Tibial artery (tissue), 4 donors: ENCODE results near the gene OXT.

Source experiments
- DNase-seq, 2 donors: peaks; one replicate each; pipeline ENCODE4 v3.0.0-alpha.2; 2019
- H3K27ac ChIP-seq, 2 donors: fragments of 200-600 bp; sonication (generic) in 1 of 2; 1 replicate in 1 of 2; 2 replicates in 1 of 2; pipeline ENCODE4 v1.5.1; 2018 to 2019; ENCODE audit warnings: mild to moderate bottlenecking in 1 of 2
- H3K27me3 ChIP-seq, 2 donors: fragments of 200-600 bp; sonication (generic) in 1 of 2; one replicate each; pipeline versions ENCODE4 v1.5.1 to v1.6.0; 2016 to 2019
- H3K36me3 ChIP-seq, 3 donors: fragments of 200-600 bp; sonication (generic) in 2 of 3; one replicate each; pipeline ENCODE4 v1.5.1; 2016 to 2019; ENCODE audit warnings: mild to moderate bottlenecking in 2 of 3
- H3K4me1 ChIP-seq, 4 donors: fragments of 200-600 bp; sonication (generic) in 2 of 4; 1 replicate in 3 of 4; 2 replicates in 1 of 4; pipeline ENCODE4 v1.5.1; 2016 to 2019
- H3K4me3 ChIP-seq, 2 donors: fragments of 200-600 bp; sonication (generic) in 1 of 2; 1 replicate in 1 of 2; 2 replicates in 1 of 2; pipeline ENCODE4 v1.5.1; 2018 to 2019; ENCODE audit warnings: mild to moderate bottlenecking in 2 of 2
- H3K9me3 ChIP-seq, 3 donors: fragments of 200-600 bp; sonication (generic) in 1 of 3; one replicate each; pipeline ENCODE4 v1.5.1; 2016 to 2019
- CTCF ChIP-seq, 2 experiments: fragments of 200-600 bp in 1 of 2; fragments of 450-650 bp in 1 of 2; IDR thresholded peaks; one replicate each; pipeline ENCODE4 v1.5.1; 2017 to 2019; ENCODE audit warnings: antibody characterized with exemption in 2 of 2, mild to moderate bottlenecking in 1 of 2, moderate library complexity in 1 of 2
- intact Hi-C: fragments of 100-400 bp; cut with DNase I; formaldehyde crosslinking; loops from one replicate; pipeline ENCODE4 v1.15.0; 2023; ENCODE audit warnings: low total_unique reads

Gene OXT

GRCh38 chr20:3092611-3093379 lies 21.4 kb downstream of the OXT start:
- H3K27ac ChIP-seq, result no peak overlapping the region
- H3K4me3 ChIP-seq, result no peak overlapping the region
- H3K36me3 ChIP-seq, result no peaks in the 10 kb centered on the region
- intact Hi-C loops, result no loop called here
- H3K9me3 ChIP-seq, result no peaks in the 10 kb centered on the region
- H3K27me3 ChIP-seq, result peaks cover 0 to 40% of the 10 kb centered on the region in 2 donors
- no peak for TF ChIP-seq CTCF (IDR thresholded peaks at IDR 0.05)
- DNase-seq, result no peak
- H3K4me1 ChIP-seq, result peaks cover 0 to 9% (median 3%) of the 10 kb centered on the region in 4 donors

GRCh38 chr20:3093861-3094361 lies 22.5 kb downstream of the OXT start:
- H3K9me3 ChIP-seq, result no peaks in the 10 kb centered on the region
- H3K4me3 ChIP-seq, result no peak overlapping the region
- no peaks in the 10 kb centered on the region for H3K36me3 ChIP-seq
- H3K4me1 ChIP-seq, result peaks cover 0 to 9% (median 3%) of the 10 kb centered on the region in 4 donors
- intact Hi-C loops, result no loop called here
- H3K27me3 ChIP-seq, result peaks cover 0 to 38% of the 10 kb centered on the region in 2 donors
- no peak for TF ChIP-seq CTCF (IDR thresholded peaks at IDR 0.05)
- no peak overlapping the region for H3K27ac ChIP-seq
- no peak for DNase-seq

- TF ChIP-seq CTCF (IDR thresholded peaks at IDR 0.05), result no peak
- Histone ChIP-seq H3K4me1 (peaks cover 0 to 9% (median 3%) of the 10 kb centered on the region in 4 donors), H3K27ac (no peak overlapping the region), H3K36me3 (no peaks in the 10 kb centered on the region), H3K4me3 (no peak overlapping the region), H3K27me3 (peaks cover 0 to 31% of the 10 kb centered on the region in 2 donors), H3K9me3 (no peaks in the 10 kb centered on the region)
- DNase-seq, result no peak
- intact Hi-C loops, result no loop called here
These were observed 23.6 kb downstream of the OXT start for GRCh38 chr20:3094848-3095629.

GRCh38 chr20:3100480-3100879 lies 29.1 kb downstream of the OXT start:
- Histone ChIP-seq H3K4me3 (no peak overlapping the region), H3K27ac (no peak overlapping the region), H3K9me3 (no peaks in the 10 kb centered on the region), H3K27me3 (no peaks in the 10 kb centered on the region), H3K4me1 (no peaks in the 10 kb centered on the region), H3K36me3 (no peaks in the 10 kb centered on the region)
- no peak for DNase-seq
- TF ChIP-seq CTCF (IDR thresholded peaks at IDR 0.05), result no peak
- intact Hi-C loops, result no loop called here

GRCh38 chr20:3101251-3101650 lies 29.8 kb downstream of the OXT start:
- H3K9me3 ChIP-seq, result no peaks in the 10 kb centered on the region
- intact Hi-C loops, result no loop called here
- no peak overlapping the region for H3K4me3 ChIP-seq
- H3K27ac ChIP-seq, result no peak overlapping the region
- no peak for DNase-seq
- no peaks in the 10 kb centered on the region for H3K27me3 ChIP-seq
- no peaks in the 10 kb centered on the region for H3K4me1 ChIP-seq
- no peaks in the 10 kb centered on the region for H3K36me3 ChIP-seq
- TF ChIP-seq CTCF (IDR thresholded peaks at IDR 0.05), result no peak
